B cell (primary cell): ENCODE results near the gene BACH2. TPM values are rescaled to one million over a fixed set of nuclear protein-coding genes. Genes with fewer than 3 reads are reported as not detected.

Source experiments
- ATAC-seq: fragments of 200-7000 bp; cut with Tn5 transposase; one replicate; pipeline ENCODE4 v1.10.0; 2021; ENCODE audit warnings: low read depth, mild to moderate bottlenecking, moderate number of reproducible peaks, moderate library complexity
- CTCF ChIA-PET: fragments of 350-600 bp; sonication (Branson Sonifier 250); formaldehyde crosslinking; loops from one replicate; lab custom pipeline; 2021; ENCODE audit warnings: antibody characterized with exemption, inconsistent platforms; lab: Charles Lee
- POLR2A ChIA-PET: fragments of 350-600 bp; sonication (Branson Sonifier 250); formaldehyde crosslinking; loops from one replicate; lab custom pipeline; 2021; ENCODE audit warnings: antibody characterized with exemption; lab: Charles Lee
- DNase-seq: peaks from one replicate; pipeline ENCODE4 v3.0.0; 2013
- H2AFZ ChIP-seq: 2 replicates; pipeline ENCODE4 v1.6.1; 2012; ENCODE audit warnings: mild to moderate bottlenecking, low read depth, low read length; ENCODE audit not compliant: insufficient read depth, poor library complexity, severe bottlenecking
- H3K27ac ChIP-seq, 2 donors: 1 replicate in 1 of 2; 2 replicates in 1 of 2; pipeline ENCODE4 v1.5.1; 2012 to 2013; ENCODE audit warnings: low read length in 2 of 2, mild to moderate bottlenecking in 2 of 2, moderate library complexity in 1 of 2
- H3K27me3 ChIP-seq, 4 experiments: fragments of 200-600 bp in 1 of 4; sonication (generic) in 1 of 4; replicated peaks in 1 of 4; 1 replicate in 2 of 4; 2 replicates in 2 of 4; pipeline versions ENCODE4 v1.6.1 to v1.7.0; 2013 to 2016; ENCODE audit warnings: low read length in 3 of 4, mild to moderate bottlenecking in 2 of 4, mixed read lengths in 1 of 4, moderate library complexity in 1 of 4; ENCODE audit not compliant: insufficient read depth in 4 of 4, control insufficient read depth in 3 of 4; ENCODE audit errors: control extremely low read depth in 1 of 4
- H3K36me3 ChIP-seq, 2 experiments: replicated peaks in 1 of 2; 1 replicate in 1 of 2; 2 replicates in 1 of 2; pipeline versions ENCODE4 v1.6.1 to v1.7.1; 2013; ENCODE audit warnings: low read length in 1 of 2; ENCODE audit not compliant: insufficient read depth in 2 of 2, control insufficient read depth in 1 of 2; ENCODE audit errors: control extremely low read depth in 1 of 2, extremely low read depth in 1 of 2
- H3K4me1 ChIP-seq, 2 donors: fragments of 200-600 bp in 1 of 2; sonication (generic) in 1 of 2; 1 replicate in 1 of 2; 2 replicates in 1 of 2; pipeline versions ENCODE4 v1.5.1 to v1.6.1; 2013 to 2017; ENCODE audit warnings: low read length in 2 of 2; ENCODE audit not compliant: control insufficient read depth in 2 of 2, insufficient read depth in 2 of 2
- H3K4me2 ChIP-seq: replicated peaks from 2 replicates; pipeline ENCODE3; 2012; ENCODE audit warnings: mild to moderate bottlenecking, low read depth, low read length; ENCODE audit not compliant: poor library complexity, severe bottlenecking
- H3K4me3 ChIP-seq, 5 experiments: fragments of 200-600 bp in 1 of 5; sonication (generic) in 1 of 5; 1 replicate in 3 of 5; 2 replicates in 2 of 5; pipeline versions ENCODE4 v1.5.1 to v1.7.0; 2011 to 2016; ENCODE audit warnings: low read length in 4 of 5, mild to moderate bottlenecking in 4 of 5, low read depth in 2 of 5, control low read depth in 1 of 5, moderate library complexity in 1 of 5; ENCODE audit not compliant: insufficient read depth in 1 of 5; ENCODE audit errors: control extremely low read depth in 1 of 5, extremely low read depth in 1 of 5
- H3K79me2 ChIP-seq: fragments of 200-600 bp; sonication (generic); one replicate; pipeline ENCODE4 v1.6.0; 2016; ENCODE audit warnings: low read length; ENCODE audit not compliant: control insufficient read depth, insufficient read depth
- H3K9ac ChIP-seq: fragments of 200-600 bp; sonication (generic); 2 replicates; pipeline ENCODE4 v1.6.1; 2017; ENCODE audit warnings: mild to moderate bottlenecking, low read length, moderate library complexity
- H3K9me3 ChIP-seq, 3 donors: one replicate each; pipeline versions ENCODE4 v1.6.1 to v1.7.1; 2013; ENCODE audit warnings: low read length in 2 of 3; ENCODE audit not compliant: control insufficient read depth in 2 of 3, insufficient read depth in 1 of 3; ENCODE audit errors: control extremely low read depth in 1 of 3
- H4K20me1 ChIP-seq: 2 replicates; pipeline ENCODE4 v1.6.0; 2012; ENCODE audit warnings: mild to moderate bottlenecking, low read length; ENCODE audit not compliant: insufficient read depth, control insufficient read depth, poor library complexity, severe bottlenecking
- H3K27ac Mint-ChIP-seq: one replicate; pipeline ENCODE4 v1.8.0; 2021; ENCODE audit warnings: mixed read lengths
- H3K27me3 Mint-ChIP-seq: one replicate; pipeline ENCODE4 v1.8.0; 2021; ENCODE audit warnings: mixed read lengths
- H3K4me1 Mint-ChIP-seq: one replicate; pipeline ENCODE4 v1.8.0; 2021; ENCODE audit warnings: mixed read lengths
- H3K4me3 Mint-ChIP-seq: one replicate; pipeline ENCODE4 v1.8.0; 2021; ENCODE audit warnings: mixed read lengths
- H3K9me3 Mint-ChIP-seq: one replicate; pipeline ENCODE4 v1.8.0; 2022; ENCODE audit warnings: mixed read lengths; ENCODE audit not compliant: insufficient read depth
- CTCF ChIP-seq: fragments of 200-600 bp; IDR thresholded peaks from one replicate; pipeline ENCODE4 v1.8.0; 2022; ENCODE audit warnings: antibody characterized with exemption, mild to moderate bottlenecking
- EZH2 ChIP-seq: IDR thresholded peaks from 2 replicates; pipeline ENCODE4 v1.6.1; 2012; ENCODE audit warnings: borderline replicate concordance, low read depth, mild to moderate bottlenecking, moderate library complexity, low read length; ENCODE audit not compliant: insufficient read depth, poor library complexity, severe bottlenecking
- WGBS: methylation state at CpG from one replicate; pipeline ENCODE4 v1.1.5; 2013; ENCODE audit warnings: missing lambda C conversion rate; ENCODE audit not compliant: insufficient coverage; 5-methylcytosine and 5-hydroxymethylcytosine counted together
- intact Hi-C: fragments of 100-400 bp; cut with micrococcal nuclease; formaldehyde crosslinking; loops from one replicate; pipeline ENCODE4 v1.10.0; 2022
- polyA plus RNA-seq: library from polyadenylated mRNA; depleted of rRNA; stranded (reverse); fragments of >200 nt; gene quantifications from 2 replicates; pipeline ENCODE4 v1.2.3, GENCODE V29; 2012
- total RNA-seq, 2 donors: library from RNA; stranded (reverse); fragments of 120-200 nt in 1 of 2; gene quantifications; 1 replicate in 1 of 2; 2 replicates in 1 of 2; pipeline versions ENCODE4 v1.2.3 to v1.2.4, GENCODE V29; 2013 to 2022

The BACH2 gene
- total and polyA plus RNA-seq, 2 donors (not counting 1 experiment from before 2014, with no cell fraction given): 41.1 to 235 TPM

GRCh38 chr6:90329386-90330077, 32.9 kb upstream of the BACH2 start:
- ATAC-seq: no peak
- H3K79me2 ChIP-seq: peaks cover 4% of the 10 kb centered on the region
- no peak overlapping the region for H3K4me2 ChIP-seq
- no peak overlapping the region for H3K4me3 ChIP-seq
- intact Hi-C loops: no loop called here
- no peak overlapping the region for H3K27ac ChIP-seq
- Mint-ChIP-seq H3K4me1 (peaks cover 3% of the 10 kb centered on the region), H3K4me3 (no peak overlapping the region), H3K9me3 (no peaks in the 10 kb centered on the region), H3K27me3 (no peaks in the 10 kb centered on the region), H3K27ac (no peak overlapping the region)
- no peaks in the 10 kb centered on the region for H4K20me1 ChIP-seq
- no peak for DNase-seq
- no peaks in the 10 kb centered on the region for H3K27me3 ChIP-seq
- POLR2A ChIA-PET: no interaction called here
- no peaks in the 10 kb centered on the region for H3K36me3 ChIP-seq
- no peaks in the 10 kb centered on the region for H3K4me1 ChIP-seq
- no peak overlapping the region for H3K9ac ChIP-seq
- CTCF ChIA-PET: no interaction called here
- WGBS: no CpG with 5 or more reads among the region's 2 CpGs
- TF ChIP-seq CTCF (no peak), EZH2 (no peak)
- peaks cover 0 to 6% (median 0%) of the 10 kb centered on the region in 3 donors for H3K9me3 ChIP-seq
- no peak overlapping the region for H2AFZ ChIP-seq

DNA sequence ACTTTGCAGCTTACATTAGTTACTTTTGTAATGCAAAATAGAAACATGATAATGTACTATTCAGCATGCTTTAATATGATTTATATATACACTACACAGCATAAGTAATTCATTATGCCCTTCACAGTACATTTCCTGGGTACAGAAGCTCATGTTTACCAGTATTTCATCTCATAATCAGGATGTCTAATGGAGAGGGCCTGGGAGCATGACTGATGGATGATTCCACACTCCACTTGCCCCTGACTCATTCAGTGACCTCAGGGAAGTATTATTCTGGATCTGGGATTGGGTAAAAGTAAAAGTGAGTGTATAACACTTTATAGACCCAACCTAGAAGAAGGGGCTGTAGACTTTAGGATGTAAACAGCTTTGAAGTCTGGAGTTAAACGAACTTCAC, 31.4 kb upstream of the BACH2 start:
- no peaks in the 10 kb centered on the region for H3K9me3 Mint-ChIP-seq
- H3K4me3 Mint-ChIP-seq: no peak overlapping the region
- Histone ChIP-seq H3K4me3 (no peak overlapping the region), H4K20me1 (no peaks in the 10 kb centered on the region), H3K9ac (no peak overlapping the region), H3K36me3 (no peaks in the 10 kb centered on the region), H3K4me1 (no peaks in the 10 kb centered on the region), H3K4me2 (no peak overlapping the region), H3K27me3 (no peaks in the 10 kb centered on the region), H3K79me2 (peaks cover 4% of the 10 kb centered on the region), H3K27ac (no peak overlapping the region), H2AFZ (no peak overlapping the region), H3K9me3 (no peaks in the 10 kb centered on the region)
- CTCF ChIA-PET: interaction anchor here (0.8 kb wide), 2 partner anchors 12 to 15 kb away, joined by 3 read pairs; no protein-coding TSS in a partner anchor
- no peak for ATAC-seq
- WGBS: no CpG with 5 or more reads among the region's 1 CpG
- H3K4me1 Mint-ChIP-seq: peaks cover 4% of the 10 kb centered on the region
- H3K27ac Mint-ChIP-seq: no peak overlapping the region
- no peak for DNase-seq
- TF ChIP-seq EZH2 (no peak), CTCF (no peak)
- no peaks in the 10 kb centered on the region for H3K27me3 Mint-ChIP-seq
- POLR2A ChIA-PET: interaction anchor here (1.7 kb wide), 1 partner anchor 12 kb away, joined by 3 read pairs; no protein-coding TSS in a partner anchor
- intact Hi-C loops: no loop called here
